Suprapubic skin (tissue), 4 donors: ENCODE measurements around the gene IAH1.

Experiments used
- CTCF ChIP-seq, 2 donors: fragments of 200-600 bp in 1 of 2; fragments of 450-650 bp in 1 of 2; sonication (generic) in 1 of 2; IDR thresholded peaks; one replicate each; pipeline ENCODE4 v1.5.1; 2016 to 2019; ENCODE audit warnings: antibody characterized with exemption in 2 of 2, mild to moderate bottlenecking in 1 of 2, moderate library complexity in 1 of 2
- POLR2A ChIP-seq, 2 donors: fragments of 450-650 bp; IDR thresholded peaks; one replicate each; pipeline ENCODE4 v1.6.1; 2017; ENCODE audit warnings: antibody characterized with exemption in 2 of 2, mild to moderate bottlenecking in 2 of 2, moderate library complexity in 2 of 2
- POLR2AphosphoS5 ChIP-seq, 3 donors: sonication (generic); formaldehyde crosslinking; IDR thresholded peaks; one replicate each; pipeline ENCODE4 v1.6.1; 2017; ENCODE audit warnings: antibody characterized with exemption in 3 of 3

DNA sequence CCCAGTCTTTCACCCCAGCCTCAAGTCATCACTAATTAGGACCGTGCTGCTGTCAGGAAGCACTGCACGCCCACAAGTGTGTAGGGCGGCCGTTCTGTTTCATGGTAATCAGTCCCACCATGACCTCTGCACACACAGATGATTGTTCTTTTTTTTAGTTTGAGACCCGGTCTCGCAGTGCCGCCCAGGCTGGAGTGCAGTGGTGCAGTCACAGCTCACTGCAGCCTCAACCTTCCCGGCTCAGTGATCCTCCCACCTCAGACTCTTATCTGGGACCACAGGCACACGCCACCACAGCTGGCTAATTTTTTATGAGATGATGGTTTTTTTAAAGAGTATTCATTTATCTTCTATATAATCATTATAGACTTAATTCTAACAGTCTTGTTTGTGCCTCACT, 1.8 kb upstream of the IAH1 start:
- TF ChIP-seq CTCF (IDR thresholded peaks at IDR 0.05) (no peak), POLR2AphosphoS5 (IDR thresholded peaks at IDR 0.05) (no peak), POLR2A (IDR thresholded peaks at IDR 0.05) (no peak)
